SK-N-MC (cell line): ENCODE measurements around the gene PCSK5.

Experiments used
- DNase-seq: peaks from one replicate; pipeline ENCODE4 v3.0.0-alpha.2; 2011; ENCODE audit warnings: low read depth, low spot score
- H3K27ac ChIP-seq: fragments of 200-600 bp; sonication (generic); 2 replicates; pipeline ENCODE4 v1.5.1; 2016; ENCODE audit warnings: mixed run types
- H3K36me3 ChIP-seq: fragments of 200-600 bp; sonication (generic); 2 replicates; pipeline ENCODE4 v1.6.1; 2017; ENCODE audit warnings: antibody characterized with exemption, low read length, mixed read lengths; ENCODE audit not compliant: insufficient read depth
- H3K4me3 ChIP-seq: fragments of 200-600 bp; sonication (generic); 2 replicates; pipeline ENCODE4 v1.5.1; 2016
- H3K9ac ChIP-seq: fragments of 200-600 bp; sonication (generic); 2 replicates; pipeline ENCODE4 v1.8.0; 2017; ENCODE audit warnings: mixed run types, mixed read lengths; ENCODE audit not compliant: insufficient read length
- H3K9me3 ChIP-seq: fragments of 200-600 bp; sonication (generic); 2 replicates; pipeline ENCODE4 v1.6.1; 2017; ENCODE audit warnings: low read depth, mild to moderate bottlenecking, antibody characterized with exemption, low read length, moderate library complexity, mixed read lengths
- EZH2 ChIP-seq: fragments of 200-600 bp; sonication (generic); IDR thresholded peaks from one replicate; pipeline ENCODE4 v1.6.1; 2017; ENCODE audit warnings: antibody characterized with exemption
- FOXP2 ChIP-seq: optimal IDR thresholded peaks from 2 replicates; pipeline ENCODE3; 2011; ENCODE audit warnings: mild to moderate bottlenecking, moderate library complexity; ENCODE audit not compliant: insufficient read depth; ENCODE audit errors: extremely low read length, control extremely low read depth
- POLR2AphosphoS5 ChIP-seq: IDR thresholded peaks from 2 replicates; pipeline ENCODE4 v1.6.1; 2012; ENCODE audit warnings: mild to moderate bottlenecking, low read depth, low read length, borderline replicate concordance

PCSK5 gene

GRCh38 chr9:75990576-75991304 is 100.3 kb downstream of the PCSK5 start:
- Histone ChIP-seq H3K9me3 (no peaks in the 10 kb centered on the region), H3K27ac (no peak overlapping the region)
- TF ChIP-seq FOXP2, result no peak
- TF ChIP-seq EZH2, result no peak
- TF ChIP-seq POLR2AphosphoS5, result no peak

GRCh38 chr9:75992482-75993206 is 102.2 kb downstream of the PCSK5 start:
- Histone ChIP-seq H3K4me3 (no peak overlapping the region), H3K36me3 (no peaks in the 10 kb centered on the region), H3K9me3 (no peaks in the 10 kb centered on the region), H3K9ac (no peak overlapping the region), H3K27ac (no peak overlapping the region)
- TF ChIP-seq EZH2, result no peak
- TF ChIP-seq FOXP2, result no peak
- no peak for TF ChIP-seq POLR2AphosphoS5
- DNase-seq, result no peak

More at GRCh38 chr9:75990576-75991304, 100.3 kb downstream of the PCSK5 start:
- Histone ChIP-seq H3K36me3 (no peaks in the 10 kb centered on the region), H3K4me3 (no peak overlapping the region), H3K9ac (no peak overlapping the region)
- no peak for DNase-seq

GRCh38 chr9:75993434-75993833 is 103.0 kb downstream of the PCSK5 start:
- Histone ChIP-seq H3K9ac (no peak overlapping the region), H3K36me3 (no peaks in the 10 kb centered on the region), H3K27ac (no peak overlapping the region), H3K4me3 (no peak overlapping the region), H3K9me3 (no peaks in the 10 kb centered on the region)
- no peak for DNase-seq
- TF ChIP-seq EZH2 (no peak), FOXP2 (no peak)

- no peak overlapping the region for H3K9ac ChIP-seq
- TF ChIP-seq EZH2, result no peak
- TF ChIP-seq FOXP2, result no peak
- TF ChIP-seq POLR2AphosphoS5, result no peak
- no peaks in the 10 kb centered on the region for H3K36me3 ChIP-seq
- DNase-seq, result no peak
- H3K27ac ChIP-seq, result no peak overlapping the region
- no peaks in the 10 kb centered on the region for H3K9me3 ChIP-seq
- no peak overlapping the region for H3K4me3 ChIP-seq
Observed at GRCh38 chr9:75995066-75995465, 104.6 kb downstream of the PCSK5 start.

GRCh38 chr9:75996726-75997125 is 106.3 kb downstream of the PCSK5 start:
- TF ChIP-seq FOXP2, result no peak
- no peak for TF ChIP-seq POLR2AphosphoS5

GRCh38 chr9:75997206-75997605 is 106.7 kb downstream of the PCSK5 start:
- no peak for TF ChIP-seq FOXP2
- no peak overlapping the region for H3K27ac ChIP-seq
- H3K4me3 ChIP-seq, result no peak overlapping the region
- no peaks in the 10 kb centered on the region for H3K36me3 ChIP-seq
- H3K9me3 ChIP-seq, result no peaks in the 10 kb centered on the region
- no peak for DNase-seq
- no peak overlapping the region for H3K9ac ChIP-seq

More at GRCh38 chr9:75996726-75997125, 106.3 kb downstream of the PCSK5 start:
- Histone ChIP-seq H3K27ac (no peak overlapping the region), H3K9me3 (no peaks in the 10 kb centered on the region), H3K36me3 (no peaks in the 10 kb centered on the region), H3K9ac (no peak overlapping the region), H3K4me3 (no peak overlapping the region)
- DNase-seq, result no peak

- Histone ChIP-seq H3K9me3 (no peaks in the 10 kb centered on the region), H3K36me3 (no peaks in the 10 kb centered on the region), H3K9ac (no peak overlapping the region), H3K27ac (no peak overlapping the region), H3K4me3 (no peak overlapping the region)
- TF ChIP-seq EZH2 (no peak), FOXP2 (no peak), POLR2AphosphoS5 (no peak)
- no peak for DNase-seq
Observed at GRCh38 chr9:75998096-75998780, 107.8 kb downstream of the PCSK5 start.

- H3K36me3 ChIP-seq, result no peaks in the 10 kb centered on the region
- H3K4me3 ChIP-seq, result no peak overlapping the region
- TF ChIP-seq EZH2 (no peak), POLR2AphosphoS5 (no peak), FOXP2 (no peak)
- no peak overlapping the region for H3K27ac ChIP-seq
- no peak for DNase-seq
- no peak overlapping the region for H3K9ac ChIP-seq
- no peaks in the 10 kb centered on the region for H3K9me3 ChIP-seq
Observed at GRCh38 chr9:76001459-76001858, 111.0 kb downstream of the PCSK5 start.
